OCI-LY7 (cell line): ENCODE measurements around the gene SHLD1. TPM values are rescaled to one million over a fixed set of nuclear protein-coding genes. Genes with fewer than 3 reads are reported as not detected.

Experiments used
- BruUV-seq: library from RNA; stranded (reverse); fragments of 400-500 nt; replicated peaks from 2 replicates; lab custom pipeline; 2021; lab: Mats Ljungman, UMichigan
- CTCF ChIA-PET: fragments of 300-600 bp; sonication (Branson Sonifier 250); formaldehyde crosslinking; loops from one replicate; lab custom pipeline; 2022; ENCODE audit warnings: antibody characterized with exemption; ENCODE audit not compliant: unreplicated experiment; lab: Charles Lee
- POLR2A ChIA-PET: fragments of 300-600 bp; sonication (Branson Sonifier 250); formaldehyde crosslinking; loops from one replicate; lab custom pipeline; 2022; ENCODE audit warnings: antibody characterized with exemption; lab: Charles Lee
- DNase-seq: peaks from one replicate; pipeline ENCODE4 v3.0.0-alpha.2; 2015; ENCODE audit warnings: low spot score
- H2AFZ ChIP-seq: fragments of 200-600 bp; sonication (generic), shearing (Covaris generic); 2 replicates; pipeline ENCODE4 v1.6.1; 2014; ENCODE audit warnings: mild to moderate bottlenecking, antibody characterized with exemption, low read length, moderate library complexity
- H3K27ac ChIP-seq: fragments of 200-600 bp; sonication (generic); 2 replicates; pipeline ENCODE4 v1.5.1; 2014; ENCODE audit warnings: mixed run types, low read depth, mild to moderate bottlenecking, moderate library complexity, low read length, inconsistent platforms; ENCODE audit not compliant: poor library complexity, severe bottlenecking
- H3K36me3 ChIP-seq: fragments of 200-600 bp; sonication (generic); 2 replicates; pipeline ENCODE4 v1.6.1; 2014; ENCODE audit warnings: mild to moderate bottlenecking, antibody characterized with exemption, low read length, moderate library complexity, mixed read lengths; ENCODE audit not compliant: insufficient read depth
- H3K4me1 ChIP-seq: fragments of 200-600 bp; sonication (generic); 2 replicates; pipeline ENCODE4 v1.5.1; 2014; ENCODE audit warnings: mild to moderate bottlenecking, low read length; ENCODE audit not compliant: insufficient read depth, poor library complexity, severe bottlenecking
- H3K4me2 ChIP-seq: fragments of 200-600 bp; sonication (generic); 2 replicates; pipeline ENCODE4 v1.6.1; 2014; ENCODE audit warnings: mild to moderate bottlenecking, low read length
- H3K4me3 ChIP-seq: fragments of 200-600 bp; sonication (generic); 2 replicates; pipeline ENCODE4 v1.5.1; 2014; ENCODE audit warnings: mild to moderate bottlenecking, low read depth, low read length; ENCODE audit not compliant: poor library complexity, severe bottlenecking
- H3K79me2 ChIP-seq: fragments of 200-600 bp; sonication (generic); 2 replicates; pipeline ENCODE4 v1.6.1; 2016; ENCODE audit warnings: low read depth, mild to moderate bottlenecking, low read length, moderate library complexity, mixed read lengths; ENCODE audit not compliant: insufficient read depth
- H3K9me2 ChIP-seq: fragments of 200-600 bp; sonication (generic); 2 replicates; pipeline ENCODE4 v1.6.1; 2016; ENCODE audit warnings: mild to moderate bottlenecking, low read length, mixed read lengths; ENCODE audit not compliant: insufficient read depth
- H3K9me3 ChIP-seq: fragments of 200-600 bp; sonication (generic); 2 replicates; pipeline ENCODE4 v1.6.1; 2014; ENCODE audit warnings: mild to moderate bottlenecking, mixed run types, low read length, mixed read lengths
- H4K20me1 ChIP-seq: fragments of 200-600 bp; sonication (generic); 2 replicates; pipeline ENCODE4 v1.6.1; 2014; ENCODE audit warnings: mild to moderate bottlenecking, antibody characterized with exemption, low read length, moderate library complexity, mixed read lengths; ENCODE audit not compliant: insufficient read depth
- CTCF ChIP-seq: fragments of 200-600 bp; sonication (generic); conservative IDR thresholded peaks from 2 replicates; pipeline ENCODE4 v1.5.1; 2014; ENCODE audit warnings: mild to moderate bottlenecking, antibody characterized with exemption, low read length, moderate library complexity, mixed read lengths
- EZH2phosphoT487 ChIP-seq: fragments of 200-600 bp; sonication (generic); IDR thresholded peaks from 2 replicates; pipeline ENCODE4 v1.6.1; 2018; ENCODE audit warnings: low read depth, borderline replicate concordance, mild to moderate bottlenecking, mixed run types, antibody characterized with exemption, low read length, moderate library complexity, mixed read lengths
- intact Hi-C: fragments of 100-400 bp; cut with micrococcal nuclease; formaldehyde crosslinking; loops from one replicate; pipeline ENCODE4 v1.10.0; 2022; ENCODE audit not compliant: unreplicated experiment
- total RNA-seq, 2 experiments: library from RNA; depleted of rRNA in 1 of 2; stranded (reverse); fragments of >200 nt in 1 of 2; shearing (Covaris generic) in 1 of 2; gene quantifications; 2 replicates each; pipeline ENCODE4 v1.2.3, GENCODE V29; 2014 to 2022

The SHLD1 gene
- total RNA-seq, 2 experiments from 2014 or later: 19.4 to 31.2 TPM

- DNase-seq: no peak
- Histone ChIP-seq H3K4me2 (no peak overlapping the region), H3K79me2 (no peaks in the 10 kb centered on the region), H3K9me3 (no peaks in the 10 kb centered on the region), H3K4me3 (no peak overlapping the region), H4K20me1 (no peaks in the 10 kb centered on the region), H3K9me2 (no peaks in the 10 kb centered on the region), H3K27ac (no peak overlapping the region), H3K36me3 (no peaks in the 10 kb centered on the region), H3K4me1 (no peaks in the 10 kb centered on the region), H2AFZ (no peak overlapping the region)
- ChIA-PET CTCF (interaction anchor here (0.6 kb wide), 1 partner anchor 34 kb away, joined by 3 read pairs; no protein-coding TSS in a partner anchor), POLR2A (interaction anchor here (0.7 kb wide), 1 partner anchor 671 kb away, joined by 3 read pairs; no protein-coding TSS in a partner anchor)
- BruUV-seq: no TSS peak
- no peak for TF ChIP-seq CTCF
- intact Hi-C loops: no loop called here
These were observed 145.4 kb downstream of the SHLD1 start for GRCh38 chr20:5895626-5896025.

GRCh38 chr20:5899444-5899843 lies 149.2 kb downstream of the SHLD1 start:
- no peak overlapping the region for H3K4me3 ChIP-seq
- H2AFZ ChIP-seq: no peak overlapping the region
- intact Hi-C loops: no loop called here
- no peak for DNase-seq
- no peaks in the 10 kb centered on the region for H3K9me2 ChIP-seq
- no peak overlapping the region for H3K4me2 ChIP-seq
- H4K20me1 ChIP-seq: no peaks in the 10 kb centered on the region
- H3K27ac ChIP-seq: no peak overlapping the region
- H3K79me2 ChIP-seq: no peaks in the 10 kb centered on the region
- ChIA-PET CTCF (no interaction called here), POLR2A (no interaction called here)
- no TSS peak for BruUV-seq
- no peaks in the 10 kb centered on the region for H3K4me1 ChIP-seq
- no peaks in the 10 kb centered on the region for H3K9me3 ChIP-seq
- no peaks in the 10 kb centered on the region for H3K36me3 ChIP-seq
- TF ChIP-seq EZH2phosphoT487 (no peak), CTCF (no peak)

GRCh38 chr20:5900908-5901307 lies 150.7 kb downstream of the SHLD1 start:
- no peak overlapping the region for H2AFZ ChIP-seq
- H3K4me3 ChIP-seq: no peak overlapping the region
- no peaks in the 10 kb centered on the region for H3K36me3 ChIP-seq
- no peak overlapping the region for H3K27ac ChIP-seq
- TF ChIP-seq CTCF (no peak), EZH2phosphoT487 (no peak)
- H3K4me1 ChIP-seq: no peaks in the 10 kb centered on the region
- CTCF ChIA-PET: no interaction called here
- POLR2A ChIA-PET: interaction anchor here (1.2 kb wide), 1 partner anchor 18 kb away, joined by 4 read pairs; no protein-coding TSS in a partner anchor
- no peaks in the 10 kb centered on the region for H4K20me1 ChIP-seq
- no peak for DNase-seq
- no peaks in the 10 kb centered on the region for H3K79me2 ChIP-seq
- no peaks in the 10 kb centered on the region for H3K9me3 ChIP-seq
- no peaks in the 10 kb centered on the region for H3K9me2 ChIP-seq
- intact Hi-C loops: no loop called here
- no peak overlapping the region for H3K4me2 ChIP-seq
- no TSS peak for BruUV-seq
